HUES64 (cell line): ENCODE results near the gene CALHM2.

ENCODE experiments used
- H3K27ac ChIP-seq: 2 replicates; pipeline ENCODE4 v1.7.0; 2013; ENCODE audit warnings: low read depth, low read length, inconsistent platforms
- H3K27me3 ChIP-seq: 2 replicates; pipeline ENCODE4 v1.6.1; 2013; ENCODE audit warnings: mild to moderate bottlenecking, low read length; ENCODE audit not compliant: insufficient read depth
- H3K36me3 ChIP-seq: 2 replicates; pipeline ENCODE4 v1.6.1; 2013; ENCODE audit warnings: mild to moderate bottlenecking, low read length; ENCODE audit not compliant: insufficient read depth
- H3K4me1 ChIP-seq: 2 replicates; pipeline ENCODE4 v1.6.1; 2013; ENCODE audit warnings: mild to moderate bottlenecking, low read length, moderate library complexity; ENCODE audit not compliant: insufficient read depth
- H3K4me3 ChIP-seq: 2 replicates; pipeline ENCODE4 v1.5.1; 2013; ENCODE audit warnings: mild to moderate bottlenecking, low read length, moderate library complexity
- H3K9ac ChIP-seq: 2 replicates; pipeline ENCODE4 v1.6.1; 2013; ENCODE audit warnings: mild to moderate bottlenecking, low read depth, low read length
- H3K9me3 ChIP-seq: 2 replicates; pipeline ENCODE4 v1.6.1; 2013; ENCODE audit warnings: low read depth, low read length; ENCODE audit not compliant: insufficient read depth
- WGBS: fragments of 150-250, 120-280 bp; methylation state at CpG from one replicate; pipeline ENCODE4 v1.1.7; 2013; ENCODE audit warnings: missing lambda C conversion rate; 5-methylcytosine and 5-hydroxymethylcytosine counted together

The CALHM2 gene

GRCh38 chr10:103448746-103449145 is 3.4 kb downstream of the CALHM2 start:
- Histone ChIP-seq H3K27ac (no peak overlapping the region), H3K4me3 (no peak overlapping the region), H3K27me3 (no peaks in the 10 kb centered on the region), H3K9ac (no peak overlapping the region), H3K9me3 (no peaks in the 10 kb centered on the region), H3K4me1 (peaks cover 7% of the 10 kb centered on the region), H3K36me3 (peaks cover 42% of the 10 kb centered on the region)
- WGBS, result 89% methylated on average over 1 of the region's 1 CpG

- no peaks in the 10 kb centered on the region for H3K27me3 ChIP-seq
- H3K9ac ChIP-seq, result no peak overlapping the region
- no peaks in the 10 kb centered on the region for H3K9me3 ChIP-seq
- 96% methylated on average over 23 of the region's 23 CpGs for WGBS
- H3K4me3 ChIP-seq, result no peak overlapping the region
- peaks cover 7% of the 10 kb centered on the region for H3K4me1 ChIP-seq
- no peak overlapping the region for H3K27ac ChIP-seq
- H3K36me3 ChIP-seq, result peaks cover 58% of the 10 kb centered on the region
Measured at GRCh38 chr10:103447187-103447586, 5.0 kb downstream of the CALHM2 start.

DNA sequence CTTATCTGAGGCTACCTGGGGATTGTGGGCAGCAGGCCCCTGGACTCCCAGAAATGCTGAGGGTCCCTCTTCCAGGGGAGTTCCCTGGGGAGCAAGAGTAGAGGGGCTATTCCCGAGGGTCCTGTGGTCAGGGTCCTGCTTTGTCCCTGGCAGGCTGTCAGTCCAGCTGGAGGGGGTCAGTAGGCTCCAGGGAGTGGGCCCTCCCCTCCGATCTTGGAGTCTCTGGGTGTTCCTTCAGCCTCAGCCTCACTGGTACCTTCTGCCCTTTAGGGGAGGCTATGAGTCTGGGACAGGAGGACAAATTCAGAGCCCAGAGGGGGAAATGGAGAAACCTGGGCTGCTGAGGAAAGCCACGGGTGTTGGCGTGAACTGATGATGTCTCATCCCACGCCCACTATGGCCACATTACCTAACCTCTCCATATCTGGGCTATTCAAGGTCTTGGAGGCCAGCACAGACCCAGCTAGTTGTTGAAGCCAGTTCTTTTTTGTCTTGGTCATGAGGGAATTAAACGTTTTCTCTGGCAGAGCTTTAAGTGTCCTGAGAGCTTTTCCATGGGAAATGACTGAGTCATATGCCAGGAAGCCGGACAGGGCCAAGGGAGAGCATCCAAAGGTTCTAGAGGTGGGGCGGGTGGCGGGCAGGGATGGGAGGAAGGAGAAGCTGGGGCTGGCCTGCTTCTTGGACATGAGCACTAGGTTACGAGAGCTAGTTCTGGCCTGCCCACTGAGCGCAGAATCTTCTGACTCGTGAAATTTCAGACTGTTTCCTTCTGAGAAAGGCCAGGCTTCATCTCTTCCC is 6.2 kb downstream of the CALHM2 start:
- no peak overlapping the region for H3K9ac ChIP-seq

DNA sequence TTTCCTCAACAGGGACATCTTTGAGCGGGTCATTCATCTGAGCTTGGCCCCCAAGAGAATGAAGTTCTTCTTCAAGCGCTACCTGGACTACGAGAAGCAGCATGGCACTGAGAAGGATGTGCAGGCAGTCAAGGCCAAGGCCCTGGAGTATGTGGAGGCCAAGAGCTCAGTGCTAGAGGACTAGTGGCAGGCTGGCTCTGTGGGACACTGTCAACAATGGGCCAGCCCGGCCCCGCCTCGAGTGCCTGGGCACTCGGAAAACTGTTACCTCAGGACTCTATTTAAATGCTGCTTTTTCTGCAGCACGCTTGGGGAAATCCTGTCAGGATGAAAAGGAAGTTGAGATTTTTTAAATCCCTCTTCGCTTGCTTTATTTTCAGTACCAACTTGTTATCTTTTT is 6.8 kb downstream of the CALHM2 start:
- 95% methylated on average over 9 of the region's 9 CpGs for WGBS
- Histone ChIP-seq H3K4me1 (no peaks in the 10 kb centered on the region), H3K9me3 (no peaks in the 10 kb centered on the region), H3K9ac (no peak overlapping the region), H3K27ac (no peak overlapping the region), H3K27me3 (no peaks in the 10 kb centered on the region), H3K4me3 (no peak overlapping the region), H3K36me3 (peaks cover 76% of the 10 kb centered on the region)

More for the DNA sequence above, 6.2 kb downstream of the CALHM2 start:
- Histone ChIP-seq H3K27me3 (no peaks in the 10 kb centered on the region), H3K27ac (no peak overlapping the region), H3K36me3 (peaks cover 70% of the 10 kb centered on the region), H3K4me1 (no peaks in the 10 kb centered on the region), H3K4me3 (no peak overlapping the region), H3K9me3 (no peaks in the 10 kb centered on the region)
- 94% methylated on average over 12 of the region's 12 CpGs for WGBS

DNA sequence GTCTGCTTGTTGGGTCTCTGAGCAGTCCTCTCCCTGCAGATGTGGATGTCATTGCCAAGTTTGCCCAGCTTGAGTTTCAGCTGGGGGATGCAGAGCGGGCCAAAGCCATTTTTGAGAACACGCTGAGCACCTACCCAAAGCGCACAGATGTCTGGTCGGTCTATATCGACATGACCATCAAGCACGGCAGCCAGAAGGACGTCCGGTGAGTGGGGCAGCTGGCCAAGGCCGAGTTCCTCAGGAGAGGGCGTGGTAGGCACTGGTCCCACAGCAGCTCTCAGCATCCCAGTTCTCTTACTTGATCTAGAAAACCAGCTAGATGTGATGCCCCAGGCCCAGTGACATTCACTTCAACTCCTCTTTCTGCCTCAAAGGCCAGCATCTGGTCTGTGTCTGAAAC is 7.7 kb downstream of the CALHM2 start:
- H3K9me3 ChIP-seq, result no peaks in the 10 kb centered on the region
- H3K36me3 ChIP-seq, result peaks cover 85% of the 10 kb centered on the region
- no peak overlapping the region for H3K4me3 ChIP-seq
- H3K4me1 ChIP-seq, result no peaks in the 10 kb centered on the region
- H3K27ac ChIP-seq, result no peak overlapping the region
- H3K9ac ChIP-seq, result no peak overlapping the region
- no peaks in the 10 kb centered on the region for H3K27me3 ChIP-seq
- WGBS, result 97% methylated on average over 10 of the region's 10 CpGs

DNA sequence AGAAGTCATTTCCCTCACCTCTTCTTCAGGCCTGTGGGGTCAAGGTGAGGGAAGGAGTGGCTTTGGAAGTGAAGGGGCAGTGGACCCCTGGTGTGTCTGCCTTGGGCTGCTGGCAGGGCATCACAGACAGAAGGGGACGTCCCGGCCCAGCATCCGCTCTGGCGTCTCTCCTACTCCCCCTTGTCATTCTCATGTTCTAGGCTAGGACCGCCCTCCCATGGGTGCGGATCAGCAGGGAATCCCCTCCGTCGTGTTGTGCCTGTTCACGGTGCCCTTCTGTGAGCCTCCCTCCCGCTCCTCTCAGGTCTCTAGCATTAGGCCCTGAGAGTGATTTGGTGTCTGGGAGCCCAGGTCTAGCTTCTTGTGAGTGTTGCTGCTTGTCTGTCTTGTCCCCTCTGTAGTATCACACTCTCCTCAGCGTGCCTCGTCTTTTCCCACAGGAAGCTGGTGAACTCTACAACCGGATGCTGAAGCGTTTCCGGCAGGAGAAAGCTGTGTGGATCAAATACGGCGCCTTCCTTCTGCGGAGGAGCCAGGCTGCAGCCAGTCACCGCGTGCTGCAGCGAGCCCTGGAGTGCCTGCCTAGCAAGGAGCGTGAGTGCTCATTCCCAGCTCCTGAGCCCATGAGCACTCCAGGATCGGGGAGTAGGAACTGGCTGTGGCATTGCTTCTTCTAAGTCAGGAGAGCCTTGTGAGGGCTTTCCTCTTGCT is 8.5 kb downstream of the CALHM2 start:
- Histone ChIP-seq H3K9ac (no peak overlapping the region), H3K27ac (no peak overlapping the region), H3K4me1 (no peaks in the 10 kb centered on the region), H3K27me3 (no peaks in the 10 kb centered on the region), H3K36me3 (peaks cover 93% of the 10 kb centered on the region), H3K9me3 (no peaks in the 10 kb centered on the region), H3K4me3 (no peak overlapping the region)
- 97% methylated on average over 23 of the region's 23 CpGs for WGBS

GRCh38 chr10:103442031-103442461 is 10.1 kb downstream of the CALHM2 start:
- Histone ChIP-seq H3K9ac (no peak overlapping the region), H3K4me3 (no peak overlapping the region), H3K36me3 (peaks cover 98% of the 10 kb centered on the region)

GRCh38 chr10:103441611-103442010 is 10.6 kb downstream of the CALHM2 start:
- H3K27me3 ChIP-seq, result no peaks in the 10 kb centered on the region
- no peaks in the 10 kb centered on the region for H3K9me3 ChIP-seq
- no peaks in the 10 kb centered on the region for H3K4me1 ChIP-seq
- no peak overlapping the region for H3K9ac ChIP-seq
- H3K4me3 ChIP-seq, result no peak overlapping the region
- WGBS, result 95% methylated on average over 8 of the region's 8 CpGs
- peaks cover 98% of the 10 kb centered on the region for H3K36me3 ChIP-seq
- no peak overlapping the region for H3K27ac ChIP-seq

More at GRCh38 chr10:103442031-103442461, 10.1 kb downstream of the CALHM2 start:
- H3K27ac ChIP-seq, result no peak overlapping the region
- no peaks in the 10 kb centered on the region for H3K27me3 ChIP-seq
- 97% methylated on average over 12 of the region's 13 CpGs for WGBS
- H3K4me1 ChIP-seq, result no peaks in the 10 kb centered on the region
- no peaks in the 10 kb centered on the region for H3K9me3 ChIP-seq

GRCh38 chr10:103441206-103441605 is 11.0 kb downstream of the CALHM2 start:
- Histone ChIP-seq H3K36me3 (peaks cover 98% of the 10 kb centered on the region), H3K9me3 (no peaks in the 10 kb centered on the region), H3K4me1 (no peaks in the 10 kb centered on the region), H3K27me3 (no peaks in the 10 kb centered on the region), H3K27ac (no peak overlapping the region), H3K9ac (no peak overlapping the region), H3K4me3 (no peak overlapping the region)
- 96% methylated on average over 8 of the region's 8 CpGs for WGBS

- Histone ChIP-seq H3K9ac (no peak overlapping the region), H3K27ac (no peak overlapping the region), H3K4me1 (no peaks in the 10 kb centered on the region), H3K27me3 (no peaks in the 10 kb centered on the region), H3K36me3 (peaks cover 97% of the 10 kb centered on the region), H3K9me3 (no peaks in the 10 kb centered on the region), H3K4me3 (no peak overlapping the region)
- 93% methylated on average over 14 of the region's 14 CpGs for WGBS
Measured at GRCh38 chr10:103440416-103440815, 11.8 kb downstream of the CALHM2 start.

DNA sequence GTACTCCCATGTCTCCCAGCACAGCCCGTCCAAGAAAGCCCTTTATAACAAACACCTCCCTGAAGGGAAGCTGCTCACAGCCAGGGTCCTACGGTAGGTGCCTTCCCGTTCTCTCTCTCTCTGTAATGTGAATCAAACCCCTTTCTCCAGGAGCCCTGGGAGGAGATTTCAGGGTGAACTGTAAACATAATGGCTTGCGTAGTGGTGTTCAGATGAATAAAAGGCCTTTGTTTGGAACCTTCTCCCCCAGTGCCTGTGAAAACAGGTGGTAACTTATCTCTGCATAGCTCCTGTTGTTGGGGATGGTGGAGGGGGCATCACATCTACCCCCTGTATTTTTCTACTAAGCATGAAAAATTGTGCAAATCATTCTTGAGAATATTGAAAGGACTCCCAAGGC is 12.4 kb downstream of the CALHM2 start:
- Histone ChIP-seq H3K9me3 (no peaks in the 10 kb centered on the region), H3K4me1 (no peaks in the 10 kb centered on the region), H3K36me3 (peaks cover 97% of the 10 kb centered on the region), H3K27ac (no peak overlapping the region), H3K27me3 (no peaks in the 10 kb centered on the region), H3K9ac (no peak overlapping the region), H3K4me3 (no peak overlapping the region)
- WGBS, result 96% methylated on average over 4 of the region's 4 CpGs
